Esophagus muscularis mucosa (tissue), 4 donors: ENCODE measurements around the gene ATP5F1D. TPM values are rescaled to one million over a fixed set of nuclear protein-coding genes. Genes with fewer than 3 reads are reported as not detected.
A peak's percentile ranks its signal among the peaks of the same experiment; 100 is the strongest.

Source experiments
- DNase-seq: peaks from one replicate; pipeline ENCODE4 v3.0.0-alpha.2; 2017; ENCODE audit errors: extremely low spot score
- H3K27ac ChIP-seq, 4 donors: fragments of 200-600 bp; sonication (generic); replicated peaks in 1 of 4; 1 replicate in 3 of 4; 2 replicates in 1 of 4; pipeline ENCODE4 v1.5.1; 2016 to 2019; ENCODE audit warnings: mild to moderate bottlenecking in 1 of 4
- H3K27me3 ChIP-seq, 4 donors: fragments of 200-600 bp; sonication (generic); one replicate each; pipeline versions ENCODE4 v1.5.1 to v1.6.0; 2016 to 2019
- H3K36me3 ChIP-seq, 4 donors: fragments of 200-600 bp; sonication (generic); one replicate each; pipeline ENCODE4 v1.5.1; 2016 to 2019
- H3K4me1 ChIP-seq, 4 donors: fragments of 200-600 bp; sonication (generic); one replicate each; pipeline ENCODE4 v1.5.1; 2016 to 2019
- H3K4me3 ChIP-seq, 4 donors: fragments of 200-600 bp; sonication (generic); 1 replicate in 2 of 4; 2 replicates in 2 of 4; pipeline ENCODE4 v1.5.1; 2016 to 2019; ENCODE audit warnings: mild to moderate bottlenecking in 4 of 4, moderate library complexity in 1 of 4
- H3K9me3 ChIP-seq, 4 donors: fragments of 200-600 bp; sonication (generic); 1 replicate in 3 of 4; 2 replicates in 1 of 4; pipeline ENCODE4 v1.5.1; 2016 to 2019
- EP300 ChIP-seq: sonication (generic); formaldehyde crosslinking; IDR thresholded peaks from one replicate; pipeline ENCODE4 v1.6.1; 2017; ENCODE audit warnings: antibody characterized with exemption
- POLR2A ChIP-seq: fragments of 450-650 bp; IDR thresholded peaks from one replicate; pipeline ENCODE4 v1.6.1; 2017; ENCODE audit warnings: antibody characterized with exemption, moderate library complexity, mild to moderate bottlenecking, low read depth
- POLR2AphosphoS5 ChIP-seq, 2 donors: sonication (generic); formaldehyde crosslinking; IDR thresholded peaks; one replicate each; pipeline ENCODE4 v1.6.1; 2017; ENCODE audit warnings: antibody characterized with exemption in 2 of 2
- WGBS: methylation state at CpG from one replicate; pipeline ENCODE4 v1.1.5; 2018; 5-methylcytosine and 5-hydroxymethylcytosine counted together
- intact Hi-C: fragments of 100-400 bp; cut with DNase I; formaldehyde crosslinking; loops from one replicate; pipeline ENCODE4 v1.15.1; 2023
- total RNA-seq, 4 donors: library from RNA; depleted of rRNA; stranded (reverse); fragments of >200 nt; gene quantifications; one replicate each; pipeline versions ENCODE4 v1.1.0 to v1.2.1, GENCODE V29; 2016
- TF ChIP-seq, protein P1 (sequence below), 3 experiments: fragments of 200-600 bp in 2 of 3; fragments of 450-650 bp in 1 of 3; sonication (generic) in 2 of 3; IDR thresholded peaks; one replicate each; pipeline ENCODE4 v1.5.1; 2017 to 2019; ENCODE audit warnings: antibody characterized with exemption in 3 of 3, mild to moderate bottlenecking in 2 of 3, moderate library complexity in 1 of 3

Gene ATP5F1D
- total RNA-seq, 4 donors from 2014 or later: 77.5 to 140 (median 109) TPM

DNA sequence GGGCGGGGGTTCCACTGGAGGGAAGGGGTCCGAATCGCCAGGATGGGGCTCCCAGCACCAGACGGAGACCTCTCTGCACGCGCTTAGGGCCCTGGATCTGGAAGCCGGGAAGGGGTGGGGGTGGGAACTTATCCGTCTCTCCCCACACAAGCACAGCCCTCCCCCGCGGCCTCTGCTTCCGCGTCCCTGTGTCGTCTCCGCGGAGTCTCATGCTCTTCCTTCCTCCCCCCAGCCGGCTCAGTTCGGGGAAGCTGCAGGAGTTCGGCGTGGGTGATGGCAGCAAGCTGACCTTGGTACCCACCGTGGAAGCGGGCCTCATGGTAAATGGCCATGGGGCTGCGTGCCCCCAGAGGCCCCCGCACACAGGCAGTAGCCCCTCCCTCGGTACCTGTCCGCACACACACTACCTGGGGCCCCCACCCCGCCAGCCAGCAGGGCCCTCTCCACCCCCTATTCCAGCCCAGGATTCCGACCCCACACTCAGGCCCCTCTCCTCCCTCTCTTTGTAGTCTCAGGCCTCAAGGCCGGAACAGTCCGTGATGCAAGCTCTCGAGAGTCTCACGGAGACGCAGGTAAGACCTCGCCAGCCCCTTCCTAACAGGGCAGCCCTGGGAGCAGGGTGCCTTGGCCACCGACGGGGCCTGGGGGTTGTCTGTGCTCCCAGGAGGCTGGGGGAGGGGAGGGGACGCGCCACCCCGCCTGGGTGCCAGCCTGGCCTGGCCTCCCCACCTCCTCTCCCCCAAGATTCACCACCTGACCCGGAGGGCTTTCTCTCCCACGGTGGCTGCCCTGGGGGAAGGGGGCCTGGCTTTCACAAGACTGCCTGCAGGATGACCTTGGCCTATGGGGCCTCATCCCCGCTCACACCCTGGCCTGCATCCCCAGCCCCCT, 10.0 kb downstream of the ATP5F1D start:
- 3% methylated on average over 4 of the region's 41 CpGs for WGBS
- peak in 1 of 2 donors; percentile 54 for TF ChIP-seq POLR2AphosphoS5 (IDR thresholded peaks at IDR 0.05)
- no peak for TF ChIP-seq POLR2A
- Histone ChIP-seq H3K4me3 (peak overlapping the region; percentile 77 to 89 (median 82)), H3K27me3 (peaks cover 0 to 3% (median 0%) of the 10 kb centered on the region in 4 donors), H3K9me3 (no peaks in the 10 kb centered on the region), H3K27ac (peak overlapping the region; percentile 99 to 100 (median 100)), H3K4me1 (peaks cover 52 to 81% (median 71%) of the 10 kb centered on the region in 4 donors), H3K36me3 (peaks cover 31 to 55% (median 47%) of the 10 kb centered on the region in 4 donors)
- intact Hi-C loops: no loop called here
- DNase-seq: no peak

- H3K9me3 ChIP-seq: no peaks in the 10 kb centered on the region
- peaks cover 0 to 3% (median 0%) of the 10 kb centered on the region in 4 donors for H3K27me3 ChIP-seq
- WGBS: 0% methylated on average over 20 of the region's 30 CpGs
- intact Hi-C loops: no loop called here
- H3K27ac ChIP-seq: peak overlapping the region; percentile 99 to 100 (median 100)
- H3K4me1 ChIP-seq: peaks cover 52 to 81% (median 73%) of the 10 kb centered on the region in 4 donors
- peak; percentile 77 to 80 for TF ChIP-seq POLR2AphosphoS5 (IDR thresholded peaks at IDR 0.05)
- TF ChIP-seq, protein P1, sequence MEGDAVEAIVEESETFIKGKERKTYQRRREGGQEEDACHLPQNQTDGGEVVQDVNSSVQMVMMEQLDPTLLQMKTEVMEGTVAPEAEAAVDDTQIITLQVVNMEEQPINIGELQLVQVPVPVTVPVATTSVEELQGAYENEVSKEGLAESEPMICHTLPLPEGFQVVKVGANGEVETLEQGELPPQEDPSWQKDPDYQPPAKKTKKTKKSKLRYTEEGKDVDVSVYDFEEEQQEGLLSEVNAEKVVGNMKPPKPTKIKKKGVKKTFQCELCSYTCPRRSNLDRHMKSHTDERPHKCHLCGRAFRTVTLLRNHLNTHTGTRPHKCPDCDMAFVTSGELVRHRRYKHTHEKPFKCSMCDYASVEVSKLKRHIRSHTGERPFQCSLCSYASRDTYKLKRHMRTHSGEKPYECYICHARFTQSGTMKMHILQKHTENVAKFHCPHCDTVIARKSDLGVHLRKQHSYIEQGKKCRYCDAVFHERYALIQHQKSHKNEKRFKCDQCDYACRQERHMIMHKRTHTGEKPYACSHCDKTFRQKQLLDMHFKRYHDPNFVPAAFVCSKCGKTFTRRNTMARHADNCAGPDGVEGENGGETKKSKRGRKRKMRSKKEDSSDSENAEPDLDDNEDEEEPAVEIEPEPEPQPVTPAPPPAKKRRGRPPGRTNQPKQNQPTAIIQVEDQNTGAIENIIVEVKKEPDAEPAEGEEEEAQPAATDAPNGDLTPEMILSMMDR (IDR thresholded peaks at IDR 0.05): no peak
- no peak for TF ChIP-seq POLR2A
- peak; percentile 98 for DNase-seq
- H3K36me3 ChIP-seq: peaks cover 36 to 62% (median 55%) of the 10 kb centered on the region in 4 donors
- peak overlapping the region; percentile 77 to 89 (median 82) for H3K4me3 ChIP-seq
These were observed 10.8 kb downstream of the ATP5F1D start for GRCh38 chr19:1252221-1252820.

DNA sequence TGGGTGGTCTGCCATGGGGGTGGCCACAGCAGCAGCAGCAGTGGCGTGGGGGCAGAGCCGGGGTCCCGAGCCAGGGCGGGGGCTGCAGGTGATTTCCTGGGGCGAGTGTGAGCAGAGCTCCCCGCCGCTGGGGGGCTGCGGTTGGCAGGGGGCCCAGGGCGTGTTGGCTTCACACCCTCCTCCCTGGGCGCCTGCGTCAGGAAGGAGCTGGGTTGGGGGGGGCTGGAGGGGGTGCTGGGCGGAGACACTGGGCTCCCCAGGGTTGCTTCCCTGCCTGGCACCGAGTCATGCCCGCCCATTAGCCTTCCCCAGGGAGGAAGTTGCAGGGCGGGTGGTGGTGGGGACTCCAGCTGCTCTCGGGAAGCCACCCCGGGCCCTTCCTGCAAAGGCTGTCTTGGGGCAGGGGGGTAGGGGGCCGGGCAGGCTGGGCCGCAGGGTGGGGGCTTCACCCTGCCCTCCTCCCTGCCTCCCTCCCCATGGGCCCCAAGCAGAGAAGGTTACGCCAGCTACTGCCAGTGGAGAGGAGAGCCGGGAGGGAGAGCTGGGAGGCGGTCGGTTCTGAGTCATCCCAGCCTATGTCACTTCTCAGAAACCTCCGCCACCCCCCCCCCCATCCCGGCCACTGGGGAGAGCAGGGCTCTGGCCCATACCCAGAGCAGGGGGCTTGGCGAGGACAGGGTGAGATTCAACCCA, 11.4 kb downstream of the ATP5F1D start:
- intact Hi-C loops: no loop called here
- Histone ChIP-seq H3K27ac (peak overlapping the region; percentile 99 to 100 (median 100)), H3K4me1 (peaks cover 52 to 81% (median 73%) of the 10 kb centered on the region in 4 donors), H3K36me3 (peaks cover 36 to 68% (median 61%) of the 10 kb centered on the region in 4 donors), H3K4me3 (peak overlapping the region; percentile 77 to 89 (median 82)), H3K27me3 (peaks cover 0 to 3% (median 0%) of the 10 kb centered on the region in 4 donors), H3K9me3 (no peaks in the 10 kb centered on the region)
- TF ChIP-seq, protein P1 (IDR thresholded peaks at IDR 0.05): peak in 1 of 3 experiments; percentile 30
- TF ChIP-seq EP300 (peak; percentile 29), POLR2AphosphoS5 (IDR thresholded peaks at IDR 0.05) (peak; percentile 48 to 77), POLR2A (no peak)
- DNase-seq: peak; percentile 98
- WGBS: 0% methylated on average over 7 of the region's 26 CpGs

GRCh38 chr19:1253514-1254080, 12.0 kb downstream of the ATP5F1D start:
- 13% methylated on average over 16 of the region's 23 CpGs for WGBS
- Histone ChIP-seq H3K27ac (peak overlapping the region; percentile 99 to 100 (median 100)), H3K36me3 (peaks cover 36 to 73% (median 65%) of the 10 kb centered on the region in 4 donors), H3K27me3 (peaks cover 0 to 3% (median 0%) of the 10 kb centered on the region in 4 donors), H3K4me3 (peak overlapping the region; percentile 77 to 89 (median 82)), H3K4me1 (peaks cover 56 to 83% (median 76%) of the 10 kb centered on the region in 4 donors), H3K9me3 (no peaks in the 10 kb centered on the region)
- intact Hi-C loops: no loop called here
- TF ChIP-seq POLR2AphosphoS5 (IDR thresholded peaks at IDR 0.05): peak; percentile 6 to 53
- TF ChIP-seq, protein P1 (IDR thresholded peaks at IDR 0.05): no peak
- peak; percentile 95 for DNase-seq
